GM12878 (cell line): ENCODE measurements around the gene ADSS1.

Source experiments
- BRCA1 ChIP-seq: IDR thresholded peaks from 2 replicates; pipeline ENCODE4 v1.6.1; 2011; ENCODE audit warnings: low read depth, low read length, improper control_type of control experiment
- EGR1 ChIP-seq, 2 experiments: IDR thresholded peaks; 1 replicate in 1 of 2; 2 replicates in 1 of 2; pipeline ENCODE4 v1.6.1; 2011 to 2012; ENCODE audit warnings: low read depth in 2 of 2, low read length in 2 of 2, borderline replicate concordance in 1 of 2, mild to moderate bottlenecking in 1 of 2, moderate library complexity in 1 of 2
- ELK1 ChIP-seq: IDR thresholded peaks from 2 replicates; pipeline ENCODE4 v1.6.1; 2012; ENCODE audit warnings: low read depth, low read length, improper control_type of control experiment
- EP300 ChIP-seq, 2 experiments: fragments of 150-350 bp in 1 of 2; IDR thresholded peaks; 2 replicates each; pipeline ENCODE4 v1.6.1; 2011 to 2012; ENCODE audit warnings: low read depth in 2 of 2, low read length in 2 of 2, borderline replicate concordance in 1 of 2, improper control_type of control experiment in 1 of 2, inconsistent platforms in 1 of 2; ENCODE audit not compliant: control insufficient read depth in 1 of 2
- PBX3 ChIP-seq: IDR thresholded peaks from 2 replicates; pipeline ENCODE4 v1.6.1; 2011; ENCODE audit warnings: mild to moderate bottlenecking, low read depth, low read length, moderate library complexity; ENCODE audit not compliant: insufficient replicate concordance
- POLR2A ChIP-seq: IDR thresholded peaks from 2 replicates; pipeline ENCODE4 v1.6.1; 2011; ENCODE audit warnings: low read depth, mild to moderate bottlenecking, low read length
- POLR2AphosphoS5 ChIP-seq: IDR thresholded peaks from 2 replicates; pipeline ENCODE4 v1.6.1; 2011; ENCODE audit warnings: mild to moderate bottlenecking, low read length, inconsistent platforms
- RFX5 ChIP-seq: IDR thresholded peaks from 2 replicates; pipeline ENCODE4 v1.6.1; 2011; ENCODE audit warnings: low read depth, low read length, improper control_type of control experiment
- SUZ12 ChIP-seq: fragments of 200-600 bp; sonication (generic); IDR thresholded peaks from one replicate; pipeline ENCODE4 v1.6.1; 2018; ENCODE audit warnings: antibody characterized with exemption, mild to moderate bottlenecking; ENCODE audit not compliant: unreplicated experiment
- TARDBP ChIP-seq: IDR thresholded peaks from 2 replicates; pipeline ENCODE4 v1.6.1; 2016; ENCODE audit warnings: borderline replicate concordance
- TF ChIP-seq, protein P1 (sequence below), 3 experiments: IDR thresholded peaks in 2 of 3; conservative IDR thresholded peaks in 1 of 3; 2 replicates each; pipeline ENCODE4 v1.5.1; 2011; ENCODE audit warnings: low read depth in 3 of 3, low read length in 3 of 3, mild to moderate bottlenecking in 3 of 3, control low read depth in 2 of 3, moderate library complexity in 2 of 3, inconsistent platforms in 1 of 3, mixed read lengths in 1 of 3; ENCODE audit not compliant: control insufficient read depth in 2 of 3, insufficient read depth in 1 of 3; ENCODE audit errors: extremely low read depth in 1 of 3
- TF ChIP-seq, protein P2 (sequence below): IDR thresholded peaks from 2 replicates; pipeline ENCODE4 v1.6.1; 2012; ENCODE audit warnings: low read depth, low read length, improper control_type of control experiment

DNA sequence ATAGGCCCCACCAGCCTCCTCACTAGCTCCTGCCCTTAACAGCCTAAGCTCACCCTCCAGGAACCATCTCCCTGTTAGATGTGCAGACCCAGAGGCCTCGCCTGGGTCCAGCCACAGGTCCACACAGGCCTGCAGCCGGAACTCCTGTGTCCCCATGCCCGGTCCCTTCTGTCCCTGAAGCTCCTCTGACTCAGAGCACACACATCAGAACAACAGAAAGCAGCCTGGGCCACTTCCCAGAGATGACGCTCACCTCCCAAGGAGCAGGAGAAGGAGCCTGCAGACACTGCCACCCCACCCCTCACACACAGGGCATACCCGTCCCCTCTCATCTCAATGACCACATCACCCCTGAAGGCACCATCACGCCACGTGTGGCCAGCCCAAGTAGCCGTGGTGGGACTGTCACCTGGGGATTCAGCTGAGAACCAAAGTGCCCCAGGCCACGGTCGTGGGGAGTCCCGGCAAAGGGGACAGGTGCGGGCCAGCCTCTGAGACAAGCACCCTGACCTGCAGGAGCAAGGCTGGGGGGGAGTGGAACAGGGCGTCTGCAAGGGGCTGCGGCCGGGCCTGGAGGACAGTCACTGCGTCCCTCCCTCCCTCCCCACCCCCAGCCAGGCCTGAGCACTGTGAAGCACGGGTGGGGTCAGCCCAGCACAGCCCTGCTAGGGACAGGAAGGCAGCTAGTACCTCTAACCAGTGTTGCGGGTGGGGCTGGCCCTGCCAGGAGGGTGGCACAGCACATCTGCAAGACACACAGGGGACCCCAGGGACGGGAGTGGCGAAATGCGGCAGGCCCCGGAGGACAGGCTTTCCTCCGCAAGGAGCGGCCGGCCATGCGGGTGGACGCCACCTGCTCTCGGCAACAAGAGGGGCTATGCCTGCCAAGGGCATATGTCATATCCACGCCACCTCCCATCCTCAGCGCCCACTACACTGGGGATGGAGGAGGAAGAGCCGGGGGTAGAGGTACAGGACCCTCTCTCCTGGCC is 66.0 kb downstream of the ADSS1 start:
- TF ChIP-seq, protein P1, sequence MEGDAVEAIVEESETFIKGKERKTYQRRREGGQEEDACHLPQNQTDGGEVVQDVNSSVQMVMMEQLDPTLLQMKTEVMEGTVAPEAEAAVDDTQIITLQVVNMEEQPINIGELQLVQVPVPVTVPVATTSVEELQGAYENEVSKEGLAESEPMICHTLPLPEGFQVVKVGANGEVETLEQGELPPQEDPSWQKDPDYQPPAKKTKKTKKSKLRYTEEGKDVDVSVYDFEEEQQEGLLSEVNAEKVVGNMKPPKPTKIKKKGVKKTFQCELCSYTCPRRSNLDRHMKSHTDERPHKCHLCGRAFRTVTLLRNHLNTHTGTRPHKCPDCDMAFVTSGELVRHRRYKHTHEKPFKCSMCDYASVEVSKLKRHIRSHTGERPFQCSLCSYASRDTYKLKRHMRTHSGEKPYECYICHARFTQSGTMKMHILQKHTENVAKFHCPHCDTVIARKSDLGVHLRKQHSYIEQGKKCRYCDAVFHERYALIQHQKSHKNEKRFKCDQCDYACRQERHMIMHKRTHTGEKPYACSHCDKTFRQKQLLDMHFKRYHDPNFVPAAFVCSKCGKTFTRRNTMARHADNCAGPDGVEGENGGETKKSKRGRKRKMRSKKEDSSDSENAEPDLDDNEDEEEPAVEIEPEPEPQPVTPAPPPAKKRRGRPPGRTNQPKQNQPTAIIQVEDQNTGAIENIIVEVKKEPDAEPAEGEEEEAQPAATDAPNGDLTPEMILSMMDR (IDR thresholded peaks at IDR 0.05 in 2 of 3, conservative IDR thresholded peaks at IDR 0.05 in 1 of 3; ENCODE audit: control insufficient read depth in 2 of 3, extremely low read depth in 1 of 3, insufficient read depth in 1 of 3, low read depth in 3 of 3, low read length in 3 of 3), result no peak
- TF ChIP-seq ELK1, result no peak
- no peak for TF ChIP-seq POLR2AphosphoS5
- no peak for TF ChIP-seq RFX5
- TF ChIP-seq POLR2A, result no peak
- no peak for TF ChIP-seq TARDBP
- no peak for TF ChIP-seq EP300 (IDR thresholded peaks at IDR 0.05; ENCODE audit: borderline replicate concordance in 1 of 2, control insufficient read depth in 1 of 2, low read depth in 2 of 2, low read length in 2 of 2)
- no peak for TF ChIP-seq EGR1 (IDR thresholded peaks at IDR 0.05; ENCODE audit: borderline replicate concordance in 1 of 2, low read depth in 2 of 2, low read length in 2 of 2)
- no peak for TF ChIP-seq BRCA1
- no peak for TF ChIP-seq PBX3
- TF ChIP-seq SUZ12, result no peak
- TF ChIP-seq, protein P2, sequence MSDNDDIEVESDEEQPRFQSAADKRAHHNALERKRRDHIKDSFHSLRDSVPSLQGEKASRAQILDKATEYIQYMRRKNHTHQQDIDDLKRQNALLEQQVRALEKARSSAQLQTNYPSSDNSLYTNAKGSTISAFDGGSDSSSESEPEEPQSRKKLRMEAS, result no peak
